Neural progenitor cell (in vitro differentiated cells): ENCODE results near the gene LMO1. TPM values are rescaled to one million over a fixed set of nuclear protein-coding genes. Genes with fewer than 3 reads are reported as not detected.

ENCODE experiments used
- DNase-seq: peaks from one replicate; pipeline ENCODE4 v3.0.0-alpha.2; 2016; ENCODE audit warnings: low spot score
- H2AFZ ChIP-seq: fragments of 200-600 bp; sonication (generic); replicated peaks from 2 replicates; pipeline ENCODE4 v1.6.1; 2016; ENCODE audit warnings: antibody characterized with exemption
- H3F3A ChIP-seq: fragments of 200-600 bp; sonication (generic); 2 replicates; pipeline ENCODE4 v1.6.1; 2016; ENCODE audit warnings: antibody characterized with exemption, low read depth
- H3K27ac ChIP-seq: fragments of 200-600 bp; sonication (generic); 2 replicates; pipeline ENCODE4 v1.5.1; 2016; ENCODE audit warnings: mild to moderate bottlenecking
- H3K27me3 ChIP-seq: fragments of 200-600 bp; sonication (generic); 2 replicates; pipeline ENCODE4 v1.6.1; 2016; ENCODE audit warnings: mild to moderate bottlenecking, moderate library complexity
- H3K36me3 ChIP-seq: fragments of 200-600 bp; sonication (generic); 2 replicates; pipeline ENCODE4 v1.5.1; 2016
- H3K4me1 ChIP-seq: fragments of 200-600 bp; sonication (generic); 2 replicates; pipeline ENCODE4 v1.6.1; 2016; ENCODE audit warnings: mixed run types
- H3K4me2 ChIP-seq: fragments of 200-600 bp; sonication (generic); 2 replicates; pipeline ENCODE4 v1.6.1; 2016
- H3K4me3 ChIP-seq: fragments of 200-600 bp; sonication (generic); 2 replicates; pipeline ENCODE4 v1.5.1; 2016
- H3K79me2 ChIP-seq: fragments of 200-600 bp; sonication (generic); 2 replicates; pipeline ENCODE4 v1.6.1; 2016; ENCODE audit warnings: low read depth
- H3K9ac ChIP-seq: fragments of 200-600 bp; sonication (generic); 2 replicates; pipeline ENCODE4 v1.6.1; 2016
- H3K9me3 ChIP-seq: fragments of 200-600 bp; sonication (generic); 2 replicates; pipeline ENCODE4 v1.5.1; 2016; ENCODE audit warnings: low read depth
- H4K20me1 ChIP-seq: fragments of 200-600 bp; sonication (generic); 2 replicates; pipeline ENCODE4 v1.6.1; 2016; ENCODE audit warnings: low read depth
- H3K27ac Mint-ChIP-seq: 3 replicates; pipeline ENCODE4 v1.8.0; 2021; ENCODE audit warnings: mixed read lengths
- H3K27me3 Mint-ChIP-seq: 2 replicates; pipeline ENCODE4 v1.8.0; 2022; ENCODE audit warnings: low read depth, mild to moderate bottlenecking, inconsistent platforms, moderate library complexity, mixed read lengths; ENCODE audit not compliant: insufficient read depth
- H3K36me3 Mint-ChIP-seq: 3 replicates; pipeline ENCODE4 v1.8.0; 2021; ENCODE audit warnings: mixed read lengths
- H3K4me1 Mint-ChIP-seq: 3 replicates; pipeline ENCODE4 v1.8.0; 2021; ENCODE audit warnings: mixed read lengths
- H3K4me3 Mint-ChIP-seq: 3 replicates; pipeline ENCODE4 v1.8.0; 2021; ENCODE audit warnings: mild to moderate bottlenecking, moderate library complexity, mixed read lengths
- H3K9me3 Mint-ChIP-seq: 3 replicates; pipeline ENCODE4 v1.8.0; 2020; ENCODE audit warnings: mixed read lengths
- CTCF ChIP-seq: fragments of 200-600 bp; sonication (generic); IDR thresholded peaks from 2 replicates; pipeline ENCODE4 v1.5.1; 2017; ENCODE audit warnings: antibody characterized with exemption, mild to moderate bottlenecking
- EZH2 ChIP-seq: fragments of 200-600 bp; sonication (generic); IDR thresholded peaks from 2 replicates; pipeline ENCODE4 v1.6.1; 2017; ENCODE audit warnings: antibody characterized with exemption, mild to moderate bottlenecking, moderate library complexity
- EZH2phosphoT487 ChIP-seq: fragments of 200-600 bp; sonication (generic); IDR thresholded peaks from 2 replicates; pipeline ENCODE4 v1.6.1; 2017; ENCODE audit warnings: antibody characterized with exemption
- total RNA-seq: library from RNA; depleted of rRNA; stranded (reverse); fragments of >200 nt; gene quantifications from 2 replicates; pipeline ENCODE4 v1.2.3, GENCODE V29; 2015; ENCODE audit warnings: low replicate concordance

LMO1 gene
- total RNA-seq, 1 donor from 2014 or later: 2.9 TPM

GRCh38 chr11:8260202-8260966 lies 3.3 kb downstream of the LMO1 start:
- no peak overlapping the region for H3K4me2 ChIP-seq
- H2AFZ ChIP-seq: no peak overlapping the region
- TF ChIP-seq CTCF (no peak), EZH2 (no peak), EZH2phosphoT487 (no peak)
- H3K79me2 ChIP-seq: peaks cover 61% of the 10 kb centered on the region
- H3K36me3 ChIP-seq: no peaks in the 10 kb centered on the region
- peaks cover 20% of the 10 kb centered on the region for H3F3A ChIP-seq
- DNase-seq: no peak
- H3K9me3 ChIP-seq: no peaks in the 10 kb centered on the region
- Mint-ChIP-seq H3K9me3 (no peaks in the 10 kb centered on the region), H3K4me1 (peaks cover 32% of the 10 kb centered on the region), H3K36me3 (no peaks in the 10 kb centered on the region), H3K4me3 (no peak overlapping the region), H3K27me3 (peaks cover 34% of the 10 kb centered on the region), H3K27ac (no peak overlapping the region)
- H3K4me3 ChIP-seq: no peak overlapping the region
- peaks cover 23% of the 10 kb centered on the region for H3K4me1 ChIP-seq
- no peak overlapping the region for H3K27ac ChIP-seq
- H3K27me3 ChIP-seq: peaks cover 42% of the 10 kb centered on the region
- H3K9ac ChIP-seq: no peak overlapping the region
- H4K20me1 ChIP-seq: no peaks in the 10 kb centered on the region

GRCh38 chr11:8259306-8259959 lies 4.2 kb downstream of the LMO1 start:
- Mint-ChIP-seq H3K9me3 (no peaks in the 10 kb centered on the region), H3K36me3 (no peaks in the 10 kb centered on the region), H3K27me3 (peaks cover 29% of the 10 kb centered on the region), H3K4me3 (no peak overlapping the region), H3K4me1 (peaks cover 28% of the 10 kb centered on the region), H3K27ac (no peak overlapping the region)
- Histone ChIP-seq H3K4me3 (no peak overlapping the region), H3K79me2 (peaks cover 67% of the 10 kb centered on the region), H3K9ac (no peak overlapping the region), H3K4me2 (no peak overlapping the region), H3K27me3 (peaks cover 35% of the 10 kb centered on the region), H3F3A (peaks cover 12% of the 10 kb centered on the region), H3K9me3 (no peaks in the 10 kb centered on the region), H3K36me3 (no peaks in the 10 kb centered on the region), H2AFZ (no peak overlapping the region), H3K27ac (no peak overlapping the region), H4K20me1 (no peaks in the 10 kb centered on the region), H3K4me1 (peaks cover 22% of the 10 kb centered on the region)
- no peak for DNase-seq
- TF ChIP-seq EZH2: no peak
- TF ChIP-seq EZH2phosphoT487: no peak
- no peak for TF ChIP-seq CTCF

GRCh38 chr11:8258784-8259183 lies 4.9 kb downstream of the LMO1 start:
- no peaks in the 10 kb centered on the region for H3K36me3 ChIP-seq
- no peak for DNase-seq
- H2AFZ ChIP-seq: no peak overlapping the region
- Mint-ChIP-seq H3K27me3 (peaks cover 27% of the 10 kb centered on the region), H3K27ac (peak overlapping the region; percentile 42), H3K9me3 (no peaks in the 10 kb centered on the region), H3K4me1 (peaks cover 24% of the 10 kb centered on the region), H3K4me3 (no peak overlapping the region), H3K36me3 (no peaks in the 10 kb centered on the region)
- H4K20me1 ChIP-seq: no peaks in the 10 kb centered on the region
- no peak overlapping the region for H3K4me2 ChIP-seq
- no peaks in the 10 kb centered on the region for H3K9me3 ChIP-seq
- H3K27ac ChIP-seq: no peak overlapping the region
- peaks cover 72% of the 10 kb centered on the region for H3K79me2 ChIP-seq
- no peak overlapping the region for H3K9ac ChIP-seq
- peaks cover 30% of the 10 kb centered on the region for H3K27me3 ChIP-seq
- H3K4me1 ChIP-seq: peaks cover 22% of the 10 kb centered on the region
- H3K4me3 ChIP-seq: no peak overlapping the region
- H3F3A ChIP-seq: peaks cover 7% of the 10 kb centered on the region
- TF ChIP-seq EZH2 (no peak), CTCF (no peak)
